OCI-LY3 (cell line): Measurements from ENCODE around the gene LRRC4B.

Source experiments
- EZH2phosphoT487 ChIP-seq: fragments of 200-600 bp; shearing (Covaris generic); IDR thresholded peaks from 2 replicates; pipeline ENCODE4 v1.6.1; 2018; ENCODE audit warnings: antibody characterized with exemption, mixed run types, low read depth
- TF ChIP-seq, protein P1 (sequence below): fragments of 200-600, 300-600 bp; sonication (generic); IDR thresholded peaks from 2 replicates; pipeline ENCODE4 v1.5.1; 2014; ENCODE audit warnings: antibody characterized with exemption, low read length, low read depth

DNA sequence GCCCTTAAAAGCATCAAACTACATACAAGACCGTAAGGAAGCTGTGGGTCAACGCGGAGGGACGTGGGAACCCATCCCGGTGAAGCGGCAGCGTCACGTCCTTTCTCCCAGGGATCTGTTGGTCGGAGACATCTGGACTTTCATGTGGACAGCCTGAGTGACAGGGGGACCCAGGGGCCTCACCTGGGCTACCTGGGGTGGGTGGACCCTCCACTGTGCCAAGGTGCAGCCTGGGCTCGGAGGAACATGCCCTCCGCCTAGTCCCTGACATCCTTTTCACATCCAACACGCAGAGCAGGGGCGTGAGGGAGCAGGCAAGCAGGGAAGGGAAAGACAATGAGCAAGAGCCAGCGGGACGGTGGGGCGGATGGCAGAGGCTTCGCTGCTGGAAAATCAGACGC lies 77.8 kb downstream of the LRRC4B start:
- TF ChIP-seq, protein P1, sequence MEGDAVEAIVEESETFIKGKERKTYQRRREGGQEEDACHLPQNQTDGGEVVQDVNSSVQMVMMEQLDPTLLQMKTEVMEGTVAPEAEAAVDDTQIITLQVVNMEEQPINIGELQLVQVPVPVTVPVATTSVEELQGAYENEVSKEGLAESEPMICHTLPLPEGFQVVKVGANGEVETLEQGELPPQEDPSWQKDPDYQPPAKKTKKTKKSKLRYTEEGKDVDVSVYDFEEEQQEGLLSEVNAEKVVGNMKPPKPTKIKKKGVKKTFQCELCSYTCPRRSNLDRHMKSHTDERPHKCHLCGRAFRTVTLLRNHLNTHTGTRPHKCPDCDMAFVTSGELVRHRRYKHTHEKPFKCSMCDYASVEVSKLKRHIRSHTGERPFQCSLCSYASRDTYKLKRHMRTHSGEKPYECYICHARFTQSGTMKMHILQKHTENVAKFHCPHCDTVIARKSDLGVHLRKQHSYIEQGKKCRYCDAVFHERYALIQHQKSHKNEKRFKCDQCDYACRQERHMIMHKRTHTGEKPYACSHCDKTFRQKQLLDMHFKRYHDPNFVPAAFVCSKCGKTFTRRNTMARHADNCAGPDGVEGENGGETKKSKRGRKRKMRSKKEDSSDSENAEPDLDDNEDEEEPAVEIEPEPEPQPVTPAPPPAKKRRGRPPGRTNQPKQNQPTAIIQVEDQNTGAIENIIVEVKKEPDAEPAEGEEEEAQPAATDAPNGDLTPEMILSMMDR, result no peak
- no peak for TF ChIP-seq EZH2phosphoT487
